Measurements from ENCODE around the gene PPP4R1.

The PPP4R1 gene

DNA sequence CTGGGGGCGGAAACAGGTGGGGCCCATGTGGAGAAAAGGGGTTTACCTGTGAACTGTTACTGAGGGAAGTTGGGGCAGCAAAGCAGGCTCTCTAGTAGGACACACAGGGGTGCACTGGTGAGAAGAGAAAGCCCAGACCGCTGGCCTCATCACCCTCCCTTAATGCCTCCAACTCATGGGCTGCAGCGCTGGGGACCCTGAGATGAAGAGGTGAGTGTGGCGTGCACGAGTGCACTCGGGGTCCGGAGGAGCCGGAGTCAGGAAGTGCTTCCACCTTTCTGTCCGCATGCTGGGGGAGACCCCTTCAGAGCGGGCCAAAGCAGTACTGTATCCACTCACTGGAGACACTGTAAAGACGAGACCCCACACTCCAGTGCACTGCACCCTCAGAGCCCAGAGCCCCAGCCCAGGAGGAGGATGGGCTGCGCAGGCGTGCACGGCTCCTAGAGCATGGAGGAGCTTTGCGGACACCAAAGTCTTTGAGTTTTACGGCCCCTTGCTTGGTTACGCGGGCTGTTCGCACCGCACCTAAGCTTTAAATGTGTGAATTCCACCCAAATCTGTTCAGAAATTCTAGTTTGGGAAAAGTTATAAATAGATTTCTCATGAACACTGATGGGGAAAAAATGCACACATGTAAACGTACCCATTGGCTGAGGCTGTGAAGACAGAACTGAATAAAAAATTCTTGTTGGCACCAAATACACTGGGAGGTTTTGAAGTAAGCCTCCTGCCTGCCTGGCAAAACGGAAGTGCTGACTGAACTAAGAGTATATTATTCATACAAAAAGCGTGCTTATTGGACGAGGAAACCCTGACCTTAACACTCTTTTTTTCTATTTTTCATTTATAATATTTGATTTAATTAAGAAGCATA is 45.4 kb upstream of the PPP4R1 start:
- Histone ChIP-seq H3K4me3 (ENCODE audit: low read length in 2 of 2) (no peak overlapping the region), H3K27me3 (ENCODE audit: control insufficient read depth in 3 of 3, insufficient read depth in 3 of 3, low read depth in 1 of 3, low read length in 3 of 3) (no peaks in the 10 kb centered on the region), H3K4me1 (ENCODE audit: control insufficient read depth in 2 of 2, insufficient read depth in 1 of 2, low read depth in 1 of 2, low read length in 2 of 2) (peaks cover 0 to 16% of the 10 kb centered on the region in 2 donors), H2AFZ (ENCODE audit: low read length) (no peak overlapping the region), H3K27ac (replicated peaks; ENCODE audit: low read length) (no peak overlapping the region), H2BK5ac (ENCODE audit: low read length) (no peak overlapping the region), H3K9me3 (replicated peaks in 1 of 2; ENCODE audit: control insufficient read depth in 2 of 2, insufficient read depth in 1 of 2, low read depth in 1 of 2, low read length in 2 of 2) (no peaks in the 10 kb centered on the region), H3K9ac (ENCODE audit: low read depth, low read length, poor library complexity) (no peak overlapping the region), H4K91ac (ENCODE audit: low read depth, low read length, poor library complexity) (no peak overlapping the region), H3K79me1 (ENCODE audit: low read depth, low read length) (no peaks in the 10 kb centered on the region), H2BK15ac (ENCODE audit: low read length) (no peak overlapping the region), H3K4me2 (ENCODE audit: insufficient read depth, low read length, poor library complexity, severe bottlenecking) (no peak overlapping the region), H3K36me3 (replicated peaks in 1 of 2; ENCODE audit: control insufficient read depth in 2 of 2, insufficient read depth in 2 of 2, low read length in 2 of 2) (no peaks in the 10 kb centered on the region), H3K14ac (ENCODE audit: low read length) (no peak overlapping the region), H2BK12ac (ENCODE audit: low read length) (no peak overlapping the region), H3K23ac (ENCODE audit: low read depth, low read length, poor library complexity) (no peak overlapping the region), H3K4ac (ENCODE audit: low read length) (no peak overlapping the region), H2BK120ac (ENCODE audit: low read depth, low read length) (no peak overlapping the region), H3K18ac (ENCODE audit: low read length) (peak overlapping the region; percentile 50), H4K8ac (ENCODE audit: low read depth, low read length) (no peak overlapping the region), H2AK5ac (ENCODE audit: low read depth, low read length) (no peak overlapping the region)
- no CpG with 5 or more reads among the region's 24 CpGs for WGBS, 2 donors (ENCODE audit: extremely low coverage in 2 of 2, insufficient read length in 2 of 2, insufficient replicate concordance in 1 of 2)
- DNase-seq (ENCODE audit: low spot score): no peak

DNA sequence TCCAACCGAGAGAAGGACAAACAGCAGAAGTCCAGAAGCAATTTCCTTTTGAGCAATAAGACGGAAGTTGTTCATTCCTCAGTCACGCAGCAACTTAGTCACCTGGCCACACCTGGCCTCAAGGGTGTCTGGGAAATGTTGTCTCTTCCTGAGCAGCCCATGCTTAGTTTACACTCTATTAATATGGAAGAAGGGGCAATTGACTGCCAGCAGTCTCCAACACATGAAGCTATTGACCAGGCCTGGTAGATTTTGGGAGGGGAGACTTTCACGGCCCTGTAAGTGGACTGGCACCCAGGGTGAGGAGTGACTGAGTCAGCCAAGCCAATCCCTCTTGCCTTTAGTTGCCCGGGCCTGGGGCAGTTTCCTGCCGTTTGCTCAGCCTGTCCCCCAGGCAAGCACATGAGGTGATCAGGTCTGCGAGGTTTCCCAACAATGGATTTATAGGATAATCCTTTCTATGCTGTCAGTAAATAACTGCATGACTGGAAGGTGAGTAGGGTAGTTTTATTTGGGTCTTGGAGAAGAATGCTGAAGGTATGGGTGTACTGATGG is 43.8 kb upstream of the PPP4R1 start:
- no peaks in the 10 kb centered on the region for H3K79me1 ChIP-seq (ENCODE audit: low read depth, low read length)
- H2AK5ac ChIP-seq (ENCODE audit: low read depth, low read length): no peak overlapping the region
- no peak overlapping the region for H2BK12ac ChIP-seq (ENCODE audit: low read length)
- no peak overlapping the region for H3K4ac ChIP-seq (ENCODE audit: low read length)
- no peak overlapping the region for H2AFZ ChIP-seq (ENCODE audit: low read length)
- no peak overlapping the region for H3K23ac ChIP-seq (ENCODE audit: low read depth, low read length, poor library complexity)
- no peak overlapping the region for H2BK120ac ChIP-seq (ENCODE audit: low read depth, low read length)
- WGBS, 2 donors (ENCODE audit: extremely low coverage in 2 of 2, insufficient read length in 2 of 2, insufficient replicate concordance in 1 of 2): no CpG with 5 or more reads among the region's 7 CpGs
- H3K4me1 ChIP-seq (ENCODE audit: control insufficient read depth in 2 of 2, insufficient read depth in 1 of 2, low read depth in 1 of 2, low read length in 2 of 2): peaks cover 0 to 16% of the 10 kb centered on the region in 2 donors
- no peak overlapping the region for H3K4me3 ChIP-seq (ENCODE audit: low read length in 2 of 2)
- no peak overlapping the region for H3K18ac ChIP-seq (ENCODE audit: low read length)
- H2BK15ac ChIP-seq (ENCODE audit: low read length): no peak overlapping the region
- H3K27me3 ChIP-seq (ENCODE audit: control insufficient read depth in 3 of 3, insufficient read depth in 3 of 3, low read depth in 1 of 3, low read length in 3 of 3): no peaks in the 10 kb centered on the region
- no peak overlapping the region for H3K27ac ChIP-seq (replicated peaks; ENCODE audit: low read length)
- no peak overlapping the region for H3K14ac ChIP-seq (ENCODE audit: low read length)
- H4K91ac ChIP-seq (ENCODE audit: low read depth, low read length, poor library complexity): no peak overlapping the region
- peaks cover 0 to 2% of the 10 kb centered on the region in 2 donors for H3K9me3 ChIP-seq (replicated peaks in 1 of 2; ENCODE audit: control insufficient read depth in 2 of 2, insufficient read depth in 1 of 2, low read depth in 1 of 2, low read length in 2 of 2)
- no peak overlapping the region for H3K4me2 ChIP-seq (ENCODE audit: insufficient read depth, low read length, poor library complexity, severe bottlenecking)
- no peaks in the 10 kb centered on the region for H3K36me3 ChIP-seq (replicated peaks in 1 of 2; ENCODE audit: control insufficient read depth in 2 of 2, insufficient read depth in 2 of 2, low read length in 2 of 2)
- no peak overlapping the region for H4K8ac ChIP-seq (ENCODE audit: low read depth, low read length)
- H2BK5ac ChIP-seq (ENCODE audit: low read length): no peak overlapping the region
- no peak for DNase-seq (ENCODE audit: low spot score)
- no peak overlapping the region for H3K9ac ChIP-seq (ENCODE audit: low read depth, low read length, poor library complexity)

DNA sequence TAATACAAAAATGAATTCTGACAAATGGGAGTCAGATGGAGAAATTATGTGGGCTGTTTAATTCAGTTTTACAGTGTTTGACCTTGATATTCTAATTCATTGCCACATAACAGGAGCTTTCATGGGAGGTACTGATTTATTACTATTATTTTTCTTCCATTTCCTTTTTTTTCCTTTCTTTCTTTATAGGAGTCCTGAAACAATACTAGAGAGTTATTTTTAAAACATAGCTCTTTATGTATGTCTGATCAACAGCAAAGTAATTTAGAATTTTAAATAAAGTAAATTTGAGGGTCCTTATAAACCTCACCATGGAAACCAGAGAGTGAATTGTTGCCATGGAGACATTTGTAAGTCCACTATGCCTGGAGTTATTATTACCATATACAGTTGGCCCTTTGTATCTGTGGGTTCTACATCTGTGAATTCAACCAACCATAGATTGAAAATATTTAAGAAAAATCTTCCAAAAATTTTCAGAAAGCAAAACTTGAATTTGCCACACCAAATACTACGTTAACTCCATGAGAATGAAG is 40.9 kb upstream of the PPP4R1 start:
- Histone ChIP-seq H3K18ac (ENCODE audit: low read length) (no peak overlapping the region), H2BK5ac (ENCODE audit: low read length) (no peak overlapping the region), H4K91ac (ENCODE audit: low read depth, low read length, poor library complexity) (no peak overlapping the region), H3K4me2 (ENCODE audit: insufficient read depth, low read length, poor library complexity, severe bottlenecking) (no peak overlapping the region), H2BK120ac (ENCODE audit: low read depth, low read length) (no peak overlapping the region), H3K9me3 (replicated peaks in 1 of 2; ENCODE audit: control insufficient read depth in 2 of 2, insufficient read depth in 1 of 2, low read depth in 1 of 2, low read length in 2 of 2) (peaks cover 2 to 5% of the 10 kb centered on the region in 2 donors), H3K14ac (ENCODE audit: low read length) (no peak overlapping the region), H4K8ac (ENCODE audit: low read depth, low read length) (no peak overlapping the region), H3K27ac (replicated peaks; ENCODE audit: low read length) (no peak overlapping the region), H3K9ac (ENCODE audit: low read depth, low read length, poor library complexity) (no peak overlapping the region), H2AK5ac (ENCODE audit: low read depth, low read length) (no peak overlapping the region), H2BK15ac (ENCODE audit: low read length) (no peak overlapping the region), H3K79me1 (ENCODE audit: low read depth, low read length) (no peaks in the 10 kb centered on the region), H3K23ac (ENCODE audit: low read depth, low read length, poor library complexity) (no peak overlapping the region), H3K4ac (ENCODE audit: low read length) (no peak overlapping the region), H3K27me3 (ENCODE audit: control insufficient read depth in 3 of 3, insufficient read depth in 3 of 3, low read depth in 1 of 3, low read length in 3 of 3) (no peaks in the 10 kb centered on the region), H3K4me3 (ENCODE audit: low read length in 2 of 2) (no peak overlapping the region), H3K4me1 (ENCODE audit: control insufficient read depth in 2 of 2, insufficient read depth in 1 of 2, low read depth in 1 of 2, low read length in 2 of 2) (peaks cover 0 to 16% of the 10 kb centered on the region in 2 donors), H2AFZ (ENCODE audit: low read length) (no peak overlapping the region), H3K36me3 (replicated peaks in 1 of 2; ENCODE audit: control insufficient read depth in 2 of 2, insufficient read depth in 2 of 2, low read length in 2 of 2) (no peaks in the 10 kb centered on the region), H2BK12ac (ENCODE audit: low read length) (no peak overlapping the region)
- DNase-seq (ENCODE audit: low spot score): no peak
- no CpG with 5 or more reads among the region's 1 CpG for WGBS, 2 donors (ENCODE audit: extremely low coverage in 2 of 2, insufficient read length in 2 of 2, insufficient replicate concordance in 1 of 2)

DNA sequence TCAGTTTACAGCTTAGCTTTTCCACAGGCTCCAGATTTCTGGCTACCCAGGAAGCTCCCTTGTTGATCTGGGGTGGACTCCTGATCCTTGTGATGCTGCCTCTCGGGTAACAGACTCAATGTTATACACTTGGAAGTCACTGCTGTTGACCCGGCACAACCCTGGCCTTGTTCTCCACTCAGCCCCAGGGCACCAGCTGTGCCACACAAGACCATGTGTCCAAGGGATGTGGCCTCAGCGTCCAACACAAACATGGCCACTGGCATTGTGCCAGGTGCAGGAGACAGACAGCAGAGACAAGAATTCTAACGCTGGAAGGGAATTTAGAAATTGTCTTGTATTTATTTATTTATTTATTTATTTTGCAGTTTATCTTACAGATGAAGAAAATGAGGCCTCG is 39.0 kb upstream of the PPP4R1 start:
- Histone ChIP-seq H4K8ac (ENCODE audit: low read depth, low read length) (no peak overlapping the region), H3K27me3 (ENCODE audit: control insufficient read depth in 3 of 3, insufficient read depth in 3 of 3, low read depth in 1 of 3, low read length in 3 of 3) (no peaks in the 10 kb centered on the region), H3K79me1 (ENCODE audit: low read depth, low read length) (no peaks in the 10 kb centered on the region), H3K18ac (ENCODE audit: low read length) (no peak overlapping the region), H2BK12ac (ENCODE audit: low read length) (no peak overlapping the region), H2BK5ac (ENCODE audit: low read length) (no peak overlapping the region), H3K9me3 (replicated peaks in 1 of 2; ENCODE audit: control insufficient read depth in 2 of 2, insufficient read depth in 1 of 2, low read depth in 1 of 2, low read length in 2 of 2) (peaks cover 2 to 5% of the 10 kb centered on the region in 2 donors), H2BK120ac (ENCODE audit: low read depth, low read length) (no peak overlapping the region), H3K4ac (ENCODE audit: low read length) (no peak overlapping the region), H3K9ac (ENCODE audit: low read depth, low read length, poor library complexity) (no peak overlapping the region), H3K14ac (ENCODE audit: low read length) (no peak overlapping the region), H3K23ac (ENCODE audit: low read depth, low read length, poor library complexity) (no peak overlapping the region), H3K36me3 (replicated peaks in 1 of 2; ENCODE audit: control insufficient read depth in 2 of 2, insufficient read depth in 2 of 2, low read length in 2 of 2) (no peaks in the 10 kb centered on the region), H3K4me3 (ENCODE audit: low read length in 2 of 2) (no peak overlapping the region), H4K91ac (ENCODE audit: low read depth, low read length, poor library complexity) (no peak overlapping the region), H2BK15ac (ENCODE audit: low read length) (no peak overlapping the region), H2AK5ac (ENCODE audit: low read depth, low read length) (no peak overlapping the region), H3K27ac (replicated peaks; ENCODE audit: low read length) (no peak overlapping the region), H3K4me2 (ENCODE audit: insufficient read depth, low read length, poor library complexity, severe bottlenecking) (no peak overlapping the region), H3K4me1 (ENCODE audit: control insufficient read depth in 2 of 2, insufficient read depth in 1 of 2, low read depth in 1 of 2, low read length in 2 of 2) (peaks cover 0 to 18% of the 10 kb centered on the region in 2 donors), H2AFZ (ENCODE audit: low read length) (no peak overlapping the region)
- DNase-seq (ENCODE audit: low spot score): no peak
- no CpG with 5 or more reads among the region's 5 CpGs for WGBS, 2 donors (ENCODE audit: extremely low coverage in 2 of 2, insufficient read length in 2 of 2, insufficient replicate concordance in 1 of 2)

Measured in neuronal stem cell (in vitro differentiated cells).